ENCODE measurements around the gene TMEM40. TPM values are rescaled to one million over a fixed set of nuclear protein-coding genes. Genes with fewer than 3 reads are reported as not detected.
A peak's percentile ranks its signal among the peaks of the same experiment; 100 is the strongest.

TMEM40 gene
- total RNA-seq, 1 donor = not detected

- Histone ChIP-seq H3K4me1 (ENCODE audit: insufficient read depth, low read length) (peaks cover 15% of the 10 kb centered on the region), H3K27me3 (ENCODE audit: insufficient read depth, low read length) (peaks cover 4% of the 10 kb centered on the region), H3K4me3 (ENCODE audit: insufficient read depth, low read length) (no peak overlapping the region), H3K9me3 (ENCODE audit: low read depth, low read length) (no peaks in the 10 kb centered on the region), H3K27ac (ENCODE audit: low read depth, low read length) (no peak overlapping the region), H4K20me1 (ENCODE audit: insufficient read depth, low read length) (no peaks in the 10 kb centered on the region), H3K79me2 (ENCODE audit: insufficient read depth, low read length) (no peaks in the 10 kb centered on the region), H2AFZ (ENCODE audit: low read length) (no peak overlapping the region), H3K36me3 (ENCODE audit: insufficient read depth, low read length) (no peaks in the 10 kb centered on the region), H3K4me2 (ENCODE audit: insufficient read depth, low read length) (no peak overlapping the region)
- DNase-seq (ENCODE audit: insufficient read length, low spot score, missing footprints) = no peak
- no peak for TF ChIP-seq CTCF (IDR thresholded peaks at IDR 0.05; ENCODE audit: extremely low read depth, low read depth, low read length)
Observed at GRCh38 chr3:12751571-12751970, 7.5 kb downstream of the TMEM40 start.

- Histone ChIP-seq H3K79me2 (ENCODE audit: insufficient read depth, low read length) (no peaks in the 10 kb centered on the region), H3K27ac (ENCODE audit: low read depth, low read length) (peak overlapping the region; percentile 55), H3K4me1 (ENCODE audit: insufficient read depth, low read length) (peaks cover 15% of the 10 kb centered on the region), H3K27me3 (ENCODE audit: insufficient read depth, low read length) (peaks cover 4% of the 10 kb centered on the region), H3K9me3 (ENCODE audit: low read depth, low read length) (no peaks in the 10 kb centered on the region), H3K36me3 (ENCODE audit: insufficient read depth, low read length) (no peaks in the 10 kb centered on the region), H3K4me3 (ENCODE audit: insufficient read depth, low read length) (no peak overlapping the region), H4K20me1 (ENCODE audit: insufficient read depth, low read length) (no peaks in the 10 kb centered on the region), H3K4me2 (ENCODE audit: insufficient read depth, low read length) (peak overlapping the region; percentile 12), H2AFZ (ENCODE audit: low read length) (no peak overlapping the region)
- TF ChIP-seq CTCF (IDR thresholded peaks at IDR 0.05; ENCODE audit: extremely low read depth, low read depth, low read length) = no peak
- DNase-seq (ENCODE audit: insufficient read length, low spot score, missing footprints) = no peak
Observed at GRCh38 chr3:12750658-12751071, 8.4 kb downstream of the TMEM40 start.

- TF ChIP-seq CTCF (IDR thresholded peaks at IDR 0.05; ENCODE audit: extremely low read depth, low read depth, low read length) = no peak
- no peaks in the 10 kb centered on the region for H3K36me3 ChIP-seq (ENCODE audit: insufficient read depth, low read length)
- no peaks in the 10 kb centered on the region for H3K9me3 ChIP-seq (ENCODE audit: low read depth, low read length)
- H3K79me2 ChIP-seq (ENCODE audit: insufficient read depth, low read length) = no peaks in the 10 kb centered on the region
- peaks cover 7% of the 10 kb centered on the region for H3K27me3 ChIP-seq (ENCODE audit: insufficient read depth, low read length)
- H3K4me2 ChIP-seq (ENCODE audit: insufficient read depth, low read length) = peak overlapping the region; percentile 37
- peak overlapping the region; percentile 55 for H3K27ac ChIP-seq (ENCODE audit: low read depth, low read length)
- H3K4me1 ChIP-seq (ENCODE audit: insufficient read depth, low read length) = peaks cover 15% of the 10 kb centered on the region
- H3K4me3 ChIP-seq (ENCODE audit: insufficient read depth, low read length) = no peak overlapping the region
- no peaks in the 10 kb centered on the region for H4K20me1 ChIP-seq (ENCODE audit: insufficient read depth, low read length)
- H2AFZ ChIP-seq (ENCODE audit: low read length) = no peak overlapping the region
- no peak for DNase-seq (ENCODE audit: insufficient read length, low spot score, missing footprints)
Observed at GRCh38 chr3:12750223-12750622, 8.8 kb downstream of the TMEM40 start.

DNA sequence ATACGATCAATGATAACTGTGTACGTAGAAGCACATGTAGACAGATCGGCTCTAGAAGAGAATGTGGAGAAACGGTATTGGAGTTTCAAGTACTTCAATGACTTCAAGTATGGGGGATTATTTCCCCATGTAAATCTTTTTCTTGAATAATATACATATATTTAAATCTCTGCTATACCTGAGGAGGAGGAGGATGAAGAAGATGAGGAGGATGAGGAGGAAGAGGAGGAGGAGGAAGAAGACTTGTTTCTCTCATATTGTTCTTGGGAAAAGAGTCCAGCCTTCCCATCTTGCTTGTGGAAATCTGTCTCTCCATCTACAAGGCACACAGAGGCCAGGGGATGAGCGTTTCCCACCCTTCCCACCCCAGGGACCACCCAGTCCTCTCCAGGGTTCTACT, 10.6 kb downstream of the TMEM40 start:
- H3K27me3 ChIP-seq (ENCODE audit: insufficient read depth, low read length) = peaks cover 16% of the 10 kb centered on the region
- H3K4me3 ChIP-seq (ENCODE audit: insufficient read depth, low read length) = no peak overlapping the region
- H3K4me1 ChIP-seq (ENCODE audit: insufficient read depth, low read length) = peaks cover 15% of the 10 kb centered on the region
- H3K36me3 ChIP-seq (ENCODE audit: insufficient read depth, low read length) = no peaks in the 10 kb centered on the region
- H3K4me2 ChIP-seq (ENCODE audit: insufficient read depth, low read length) = no peak overlapping the region
- H3K79me2 ChIP-seq (ENCODE audit: insufficient read depth, low read length) = no peaks in the 10 kb centered on the region
- DNase-seq (ENCODE audit: insufficient read length, low spot score, missing footprints) = no peak
- no peak overlapping the region for H2AFZ ChIP-seq (ENCODE audit: low read length)
- no peaks in the 10 kb centered on the region for H3K9me3 ChIP-seq (ENCODE audit: low read depth, low read length)
- H4K20me1 ChIP-seq (ENCODE audit: insufficient read depth, low read length) = no peaks in the 10 kb centered on the region
- TF ChIP-seq CTCF (IDR thresholded peaks at IDR 0.05; ENCODE audit: extremely low read depth, low read depth, low read length) = no peak
- H3K27ac ChIP-seq (ENCODE audit: low read depth, low read length) = no peak overlapping the region

Data from osteoblast (primary cell).